ENCODE results near the gene DNAJC7. TPM values are rescaled to one million over a fixed set of nuclear protein-coding genes. Genes with fewer than 3 reads are reported as not detected.

Gene DNAJC7
- 157 TPM for polyA plus RNA-seq (2013, experiment 1 of 2)
- 150 TPM for polyA plus RNA-seq (2013, experiment 2 of 2)

- WGBS (ENCODE audit: extremely low coverage, insufficient coverage, low lambda C conversion rate) = no CpG with 5 or more reads among the region's 70 CpGs
- Histone ChIP-seq H3K56ac (ENCODE audit: low read length) (peak within 1 kb of the TSS; percentile 100), H3K4me1 (ENCODE audit: control insufficient read depth, low read depth, low read length) (peaks cover 11% of the 10 kb centered on the region), H3K18ac (ENCODE audit: low read length) (peak within 1 kb of the TSS; percentile 92), H2BK120ac (ENCODE audit: low read depth, low read length) (peak within 1 kb of the TSS; percentile 64), H2BK15ac (replicated peaks; ENCODE audit: low read depth) (no peak within 1 kb of the TSS), H3K27me3 (ENCODE audit: insufficient read depth, low read length, poor library complexity) (no peaks in the 10 kb centered on the region), H4K5ac (ENCODE audit: low read length) (peak within 1 kb of the TSS; percentile 81), H3K23ac (ENCODE audit: low read length) (peak within 1 kb of the TSS; percentile 92), H3K9ac (ENCODE audit: low read length) (peak within 1 kb of the TSS; percentile 88), H4K8ac (ENCODE audit: low read depth, low read length) (no peak within 1 kb of the TSS), H3K79me2 (ENCODE audit: control insufficient read depth, insufficient read depth, low read length) (peaks cover 55% of the 10 kb centered on the region), H3K27ac (ENCODE audit: low read depth, low read length) (peak within 1 kb of the TSS; percentile 91), H2BK5ac (ENCODE audit: low read length) (peak within 1 kb of the TSS; percentile 96), H3K4me3 (ENCODE audit: low read length) (peak within 1 kb of the TSS; percentile 62), H3K79me1 (ENCODE audit: low read length) (peaks cover 12% of the 10 kb centered on the region), H3K4ac (ENCODE audit: low read depth, low read length) (peak within 1 kb of the TSS; percentile 82), H3K4me2 (ENCODE audit: low read length) (peak within 1 kb of the TSS; percentile 92), H2AK5ac (ENCODE audit: low read length) (peak within 1 kb of the TSS; percentile 89), H3K36me3 (ENCODE audit: control insufficient read depth, insufficient read depth, low read length) (no peaks in the 10 kb centered on the region)
- peak; percentile 96 for DNase-seq
Measured at GRCh38 chr17:42016941-42017865, at the start of gene DNAJC7. Gene DNAJC7, minus strand, starts transcription at chr17:42017439. Its CDS starts 23 bp downstream, at chr17:42017416.

GRCh38 chr17:42065201-42065600 lies 48.0 kb upstream of the DNAJC7 start:
- no peak overlapping the region for H3K9ac ChIP-seq (ENCODE audit: low read length)
- no peaks in the 10 kb centered on the region for H3K36me3 ChIP-seq (ENCODE audit: control insufficient read depth, insufficient read depth, low read length)
- no peaks in the 10 kb centered on the region for H3K79me2 ChIP-seq (ENCODE audit: control insufficient read depth, insufficient read depth, low read length)
- no peak overlapping the region for H2BK120ac ChIP-seq (ENCODE audit: low read depth, low read length)
- H2BK5ac ChIP-seq (ENCODE audit: low read length) = no peak overlapping the region
- no peaks in the 10 kb centered on the region for H3K4me1 ChIP-seq (ENCODE audit: control insufficient read depth, low read depth, low read length)
- H3K4me2 ChIP-seq (ENCODE audit: low read length) = no peak overlapping the region
- no peak overlapping the region for H3K23ac ChIP-seq (ENCODE audit: low read length)
- no peak overlapping the region for H3K4ac ChIP-seq (ENCODE audit: low read depth, low read length)
- H4K5ac ChIP-seq (ENCODE audit: low read length) = no peak overlapping the region
- H2BK15ac ChIP-seq (replicated peaks; ENCODE audit: low read depth) = no peak overlapping the region
- no peak overlapping the region for H3K18ac ChIP-seq (ENCODE audit: low read length)
- no peaks in the 10 kb centered on the region for H3K79me1 ChIP-seq (ENCODE audit: low read length)
- no peak overlapping the region for H3K4me3 ChIP-seq (ENCODE audit: low read length)
- no peak for DNase-seq
- no peak overlapping the region for H3K56ac ChIP-seq (ENCODE audit: low read length)
- no peak overlapping the region for H4K8ac ChIP-seq (ENCODE audit: low read depth, low read length)
- no peak overlapping the region for H2AK5ac ChIP-seq (ENCODE audit: low read length)
- no CpG with 5 or more reads among the region's 2 CpGs for WGBS (ENCODE audit: extremely low coverage, insufficient coverage, low lambda C conversion rate)
- H3K27me3 ChIP-seq (ENCODE audit: insufficient read depth, low read length, poor library complexity) = no peaks in the 10 kb centered on the region
- H3K27ac ChIP-seq (ENCODE audit: low read depth, low read length) = no peak overlapping the region

- no peak overlapping the region for H3K4me2 ChIP-seq (ENCODE audit: low read length)
- no peak overlapping the region for H2BK5ac ChIP-seq (ENCODE audit: low read length)
- no peak overlapping the region for H3K9ac ChIP-seq (ENCODE audit: low read length)
- no peak overlapping the region for H2AK5ac ChIP-seq (ENCODE audit: low read length)
- no peak overlapping the region for H4K5ac ChIP-seq (ENCODE audit: low read length)
- H3K79me1 ChIP-seq (ENCODE audit: low read length) = no peaks in the 10 kb centered on the region
- H3K36me3 ChIP-seq (ENCODE audit: control insufficient read depth, insufficient read depth, low read length) = no peaks in the 10 kb centered on the region
- no peaks in the 10 kb centered on the region for H3K27me3 ChIP-seq (ENCODE audit: insufficient read depth, low read length, poor library complexity)
- H2BK120ac ChIP-seq (ENCODE audit: low read depth, low read length) = no peak overlapping the region
- H3K23ac ChIP-seq (ENCODE audit: low read length) = no peak overlapping the region
- WGBS (ENCODE audit: extremely low coverage, insufficient coverage, low lambda C conversion rate) = no CpG with 5 or more reads among the region's 14 CpGs
- DNase-seq = no peak
- no peak overlapping the region for H3K27ac ChIP-seq (ENCODE audit: low read depth, low read length)
- no peak overlapping the region for H3K4ac ChIP-seq (ENCODE audit: low read depth, low read length)
- H3K18ac ChIP-seq (ENCODE audit: low read length) = no peak overlapping the region
- no peak overlapping the region for H3K56ac ChIP-seq (ENCODE audit: low read length)
- no peak overlapping the region for H2BK15ac ChIP-seq (replicated peaks; ENCODE audit: low read depth)
- H3K4me3 ChIP-seq (ENCODE audit: low read length) = no peak overlapping the region
- H3K4me1 ChIP-seq (ENCODE audit: control insufficient read depth, low read depth, low read length) = no peaks in the 10 kb centered on the region
- H4K8ac ChIP-seq (ENCODE audit: low read depth, low read length) = no peak overlapping the region
- no peaks in the 10 kb centered on the region for H3K79me2 ChIP-seq (ENCODE audit: control insufficient read depth, insufficient read depth, low read length)
Measured at GRCh38 chr17:42062681-42063080, 45.4 kb upstream of the DNAJC7 start.

- Histone ChIP-seq H3K4me1 (ENCODE audit: control insufficient read depth, low read depth, low read length) (no peaks in the 10 kb centered on the region), H4K5ac (ENCODE audit: low read length) (no peak overlapping the region), H2AK5ac (ENCODE audit: low read length) (no peak overlapping the region), H2BK5ac (ENCODE audit: low read length) (no peak overlapping the region), H3K23ac (ENCODE audit: low read length) (no peak overlapping the region), H3K36me3 (ENCODE audit: control insufficient read depth, insufficient read depth, low read length) (no peaks in the 10 kb centered on the region), H3K27me3 (ENCODE audit: insufficient read depth, low read length, poor library complexity) (no peaks in the 10 kb centered on the region), H3K56ac (ENCODE audit: low read length) (no peak overlapping the region), H3K9ac (ENCODE audit: low read length) (no peak overlapping the region), H2BK15ac (replicated peaks; ENCODE audit: low read depth) (no peak overlapping the region), H4K8ac (ENCODE audit: low read depth, low read length) (no peak overlapping the region), H2BK120ac (ENCODE audit: low read depth, low read length) (no peak overlapping the region), H3K4me3 (ENCODE audit: low read length) (no peak overlapping the region), H3K18ac (ENCODE audit: low read length) (no peak overlapping the region), H3K27ac (ENCODE audit: low read depth, low read length) (no peak overlapping the region), H3K79me2 (ENCODE audit: control insufficient read depth, insufficient read depth, low read length) (no peaks in the 10 kb centered on the region), H3K79me1 (ENCODE audit: low read length) (no peaks in the 10 kb centered on the region), H3K4ac (ENCODE audit: low read depth, low read length) (no peak overlapping the region), H3K4me2 (ENCODE audit: low read length) (no peak overlapping the region)
- no CpG with 5 or more reads among the region's 5 CpGs for WGBS (ENCODE audit: extremely low coverage, insufficient coverage, low lambda C conversion rate)
- DNase-seq = no peak
Measured at GRCh38 chr17:42061646-42062487, 44.6 kb upstream of the DNAJC7 start.

- Histone ChIP-seq H3K9ac (ENCODE audit: low read length) (no peak overlapping the region), H3K27me3 (ENCODE audit: insufficient read depth, low read length, poor library complexity) (no peaks in the 10 kb centered on the region), H3K18ac (ENCODE audit: low read length) (no peak overlapping the region), H2BK120ac (ENCODE audit: low read depth, low read length) (no peak overlapping the region), H4K8ac (ENCODE audit: low read depth, low read length) (no peak overlapping the region), H3K23ac (ENCODE audit: low read length) (no peak overlapping the region), H3K27ac (ENCODE audit: low read depth, low read length) (no peak overlapping the region), H3K4ac (ENCODE audit: low read depth, low read length) (no peak overlapping the region), H2BK5ac (ENCODE audit: low read length) (no peak overlapping the region), H4K5ac (ENCODE audit: low read length) (no peak overlapping the region), H2BK15ac (replicated peaks; ENCODE audit: low read depth) (no peak overlapping the region), H2AK5ac (ENCODE audit: low read length) (no peak overlapping the region), H3K79me1 (ENCODE audit: low read length) (no peaks in the 10 kb centered on the region), H3K4me3 (ENCODE audit: low read length) (no peak overlapping the region), H3K4me1 (ENCODE audit: control insufficient read depth, low read depth, low read length) (peaks cover 1% of the 10 kb centered on the region), H3K79me2 (ENCODE audit: control insufficient read depth, insufficient read depth, low read length) (no peaks in the 10 kb centered on the region), H3K36me3 (ENCODE audit: control insufficient read depth, insufficient read depth, low read length) (no peaks in the 10 kb centered on the region), H3K56ac (ENCODE audit: low read length) (no peak overlapping the region), H3K4me2 (ENCODE audit: low read length) (no peak overlapping the region)
- no peak for DNase-seq
- WGBS (ENCODE audit: extremely low coverage, insufficient coverage, low lambda C conversion rate) = no CpG with 5 or more reads among the region's 4 CpGs
Measured at GRCh38 chr17:42060231-42060630, 43.0 kb upstream of the DNAJC7 start.
